A549 treated with AZD9567 at 1 μM for 4 hours (cell line): ENCODE data around the gene SEC61G. TPM values are rescaled to one million over a fixed set of nuclear protein-coding genes. Genes with fewer than 3 reads are reported as not detected.

ENCODE experiments used
- total RNA-seq: library from RNA; stranded (reverse); fragments of 200-300 nt; extraction: Qiagen RNA extraction; gene quantifications from 5 replicates; pipeline ENCODE4 v1.2.3, GENCODE V29; 2022; ENCODE audit not compliant: insufficient read depth

The SEC61G gene
- 318 to 402 TPM (median 355 TPM) in 5 replicates for total RNA-seq

DNA sequence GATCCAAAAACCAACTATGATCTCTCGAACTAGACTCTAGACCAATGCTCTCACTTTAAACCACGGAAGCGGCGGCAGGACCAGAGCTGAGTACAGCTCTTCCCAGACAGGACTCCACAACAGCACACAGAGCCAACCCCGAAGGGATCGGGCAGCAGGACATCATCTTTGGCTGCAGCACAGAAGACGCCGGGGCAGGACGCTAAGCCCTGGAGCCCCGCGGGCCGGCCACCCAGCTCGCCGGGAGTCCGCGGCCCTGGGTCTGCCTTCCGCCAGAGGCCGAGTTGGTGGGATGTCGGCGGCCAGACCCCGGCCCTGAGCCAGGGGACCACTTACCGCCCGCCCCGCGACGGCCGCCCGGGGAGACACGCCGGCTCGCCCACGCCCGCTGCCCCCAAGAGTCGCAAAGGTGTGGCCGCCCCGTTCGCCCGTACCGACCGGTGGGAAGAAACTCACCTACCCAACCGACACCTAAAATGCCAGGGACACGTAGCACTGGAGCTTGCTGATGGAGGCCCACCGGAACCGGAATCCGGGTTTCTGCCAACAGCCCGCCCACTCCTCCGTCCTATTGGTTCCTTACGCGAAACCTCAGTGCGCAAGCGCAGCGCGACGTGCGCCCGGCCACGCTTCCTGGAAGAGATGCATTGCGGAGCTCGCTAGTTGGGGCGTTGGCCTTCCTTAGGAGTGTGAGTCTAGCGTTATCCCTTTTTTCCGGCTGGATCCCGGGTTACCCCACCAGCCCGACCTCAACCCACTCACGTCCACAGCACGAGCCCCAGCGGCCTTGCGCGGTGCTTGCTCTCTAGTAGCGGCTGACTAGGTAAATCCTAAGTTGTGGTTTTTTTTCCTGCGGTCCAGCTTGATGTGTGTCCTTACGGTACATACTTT is at the start of gene SEC61G:
Gene SEC61G, minus strand, starts transcription at position 510 of the 891 bp plus-strand sequence. CDS start 1,623 bp downstream, outside the sequence.

Other genes starting within 250 kb of the SEC61G start
- gene VSTM2A, start 216.8 kb downstream of the SEC61G start, total RNA-seq, result not detected in 5 replicates